Common myeloid progenitor, CD34-positive (primary cell): ENCODE measurements around the gene CCDC102A.

ENCODE experiments used
- CTCF ChIA-PET: fragments of 350-600 bp; sonication (Branson Sonifier 250); formaldehyde crosslinking; loops from one replicate; lab custom pipeline; 2021; ENCODE audit warnings: antibody characterized with exemption; lab: Charles Lee
- POLR2A ChIA-PET: fragments of 350-600 bp; sonication (Branson Sonifier 250); formaldehyde crosslinking; loops from one replicate; lab custom pipeline; 2021; ENCODE audit warnings: antibody characterized with exemption; lab: Charles Lee
- DNase-seq, 3 donors: peaks; one replicate each; pipeline versions ENCODE4 v3.0.0 to v3.0.0-alpha.2; 2013
- H3K27ac ChIP-seq, 2 experiments: 1 replicate in 1 of 2; 2 replicates in 1 of 2; pipeline ENCODE4 v1.7.0; 2013; ENCODE audit warnings: inconsistent platforms in 2 of 2, low read length in 2 of 2, mild to moderate bottlenecking in 2 of 2, low read depth in 1 of 2, moderate library complexity in 1 of 2; ENCODE audit not compliant: severe bottlenecking in 2 of 2, insufficient read depth in 1 of 2, poor library complexity in 1 of 2
- H3K27me3 ChIP-seq, 5 experiments: replicated peaks in 2 of 5; 1 replicate in 3 of 5; 2 replicates in 2 of 5; pipeline versions ENCODE4 v1.6.1 to v1.7.0; 2013; ENCODE audit warnings: low read length in 4 of 5, mild to moderate bottlenecking in 2 of 5, moderate library complexity in 2 of 5, inconsistent platforms in 1 of 5; ENCODE audit not compliant: insufficient read depth in 5 of 5, control insufficient read depth in 4 of 5
- H3K36me3 ChIP-seq, 4 experiments: 1 replicate in 2 of 4; 2 replicates in 2 of 4; pipeline versions ENCODE4 v1.6.1 to v1.7.0; 2013; ENCODE audit warnings: low read length in 3 of 4, control low read depth in 1 of 4, mild to moderate bottlenecking in 1 of 4; ENCODE audit not compliant: control insufficient read depth in 4 of 4, insufficient read depth in 4 of 4
- H3K4me1 ChIP-seq, 4 experiments: 1 replicate in 3 of 4; 2 replicates in 1 of 4; pipeline versions ENCODE4 v1.6.1 to v1.7.1; 2013; ENCODE audit warnings: low read length in 3 of 4, mild to moderate bottlenecking in 3 of 4, control low read depth in 1 of 4, inconsistent platforms in 1 of 4, moderate library complexity in 1 of 4; ENCODE audit not compliant: control insufficient read depth in 4 of 4, insufficient read depth in 4 of 4; ENCODE audit errors: control extremely low read depth in 1 of 4
- H3K4me3 ChIP-seq, 7 experiments: 1 replicate in 4 of 7; 2 replicates in 3 of 7; pipeline versions ENCODE4 v1.5.1 to v1.7.0; 2013; ENCODE audit warnings: mild to moderate bottlenecking in 7 of 7, low read length in 6 of 7, moderate library complexity in 6 of 7, inconsistent platforms in 2 of 7, low read depth in 2 of 7, control low read depth in 1 of 7; ENCODE audit not compliant: insufficient read depth in 4 of 7, control insufficient read depth in 1 of 7; ENCODE audit errors: extremely low read depth in 1 of 7
- H3K9me3 ChIP-seq, 5 experiments: 1 replicate in 4 of 5; 2 replicates in 1 of 5; pipeline versions ENCODE4 v1.6.1 to v1.7.1; 2013; ENCODE audit warnings: low read length in 4 of 5, mild to moderate bottlenecking in 2 of 5, inconsistent platforms in 1 of 5, low read depth in 1 of 5, moderate library complexity in 1 of 5; ENCODE audit not compliant: control insufficient read depth in 4 of 5, insufficient read depth in 2 of 5; ENCODE audit errors: control extremely low read depth in 1 of 5
- WGBS: methylation state at CpG from one replicate; pipeline ENCODE4 v1.1.5; 2013; ENCODE audit not compliant: insufficient coverage; 5-methylcytosine and 5-hydroxymethylcytosine counted together

CCDC102A gene

DNA sequence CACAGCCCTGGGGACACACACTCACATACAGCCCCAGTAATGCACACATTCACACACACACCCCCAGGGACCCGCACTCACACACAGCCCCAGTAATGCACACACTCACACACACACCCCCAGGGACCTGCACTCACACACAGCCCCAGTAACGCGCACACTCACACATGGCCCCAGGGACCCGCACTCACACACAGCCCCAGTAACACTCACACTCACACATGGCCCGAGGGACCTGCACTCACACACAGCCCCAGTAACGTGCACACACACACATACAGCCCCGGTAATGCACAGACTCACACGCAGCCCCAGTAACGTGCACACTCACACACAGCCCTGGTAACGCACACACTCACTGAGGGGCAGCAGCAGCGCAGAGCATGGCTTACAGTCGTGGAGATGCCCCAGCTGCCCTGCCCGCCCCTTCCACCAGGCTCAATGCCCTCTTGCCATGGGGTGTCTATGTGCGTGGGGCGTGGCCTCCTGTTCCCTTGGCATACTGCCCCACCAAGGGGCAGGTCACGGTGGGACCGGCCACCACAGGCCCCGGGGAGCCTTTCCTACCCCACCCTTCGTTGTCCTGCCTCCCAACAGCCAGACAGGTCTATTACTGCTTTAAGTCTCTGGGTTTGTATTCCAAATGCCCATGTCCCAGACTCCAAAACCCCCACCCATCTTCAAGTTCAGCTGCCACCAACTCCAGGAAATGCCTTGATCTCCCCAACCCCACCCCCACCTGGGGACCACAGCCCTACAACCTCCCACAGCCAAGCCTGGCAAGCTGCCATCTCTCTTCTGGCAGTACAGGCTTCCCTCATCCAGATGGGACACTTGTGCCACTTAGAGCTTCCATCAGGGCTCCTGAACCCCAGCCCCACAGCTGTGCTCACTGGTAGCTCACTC, 2.7 kb downstream of the CCDC102A start:
- peak overlapping the region in 4 of 7 experiments; percentile 4 to 63 (median 10) for H3K4me3 ChIP-seq
- CTCF ChIA-PET = interaction anchor here (0.9 to 2.2 kb wide), 5 partner anchors 9 to 59 kb away, joined by 3 to 6 read pairs (median 5); partner anchors contain the start of gene ADGRG5
- WGBS = 21% methylated on average over 14 of the region's 19 CpGs

DNA sequence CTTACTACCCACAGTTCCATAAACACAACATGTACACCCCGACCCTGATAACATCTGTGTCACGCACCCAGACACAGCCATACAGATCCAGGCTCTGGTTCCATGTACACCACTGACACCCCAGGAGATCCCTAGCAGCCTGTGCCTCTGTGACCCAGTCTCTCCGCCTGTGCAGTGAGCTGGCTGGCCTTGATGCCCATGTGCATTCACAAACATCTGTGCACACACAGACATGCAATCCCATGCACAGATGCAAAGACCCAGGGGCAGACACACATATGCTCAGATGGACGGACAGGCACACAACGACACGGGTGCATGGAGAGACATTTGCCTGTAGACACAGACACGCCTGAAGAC, 4.1 kb downstream of the CCDC102A start:
- Histone ChIP-seq H3K27ac (no peak overlapping the region), H3K4me1 (peaks cover 5 to 77% (median 75%) of the 10 kb centered on the region in 4 experiments), H3K36me3 (peaks cover 0 to 9% (median 3%) of the 10 kb centered on the region in 4 experiments), H3K9me3 (no peaks in the 10 kb centered on the region), H3K27me3 (no peaks in the 10 kb centered on the region), H3K4me3 (peak overlapping the region in 3 of 7 experiments; percentile 5 to 63 (median 32))
- DNase-seq = no peak
- CTCF ChIA-PET = interaction anchor here (1.0 to 1.6 kb wide), 4 partner anchors 12 to 27 kb away, joined by 3 to 6 read pairs (median 4); no protein-coding TSS in a partner anchor
- POLR2A ChIA-PET = interaction anchor here (1.7 kb wide), 1 partner anchor 10 kb away, joined by 4 read pairs; the partner anchor contains the start of gene ADGRG5
- 80% methylated on average over 7 of the region's 7 CpGs for WGBS

More for the DNA sequence above, 2.7 kb downstream of the CCDC102A start:
- POLR2A ChIA-PET = interaction anchor here (1.2 kb wide), 1 partner anchor 47 kb away, joined by 3 read pairs; no protein-coding TSS in a partner anchor
- DNase-seq = peak in 2 of 3 donors; percentile 61 to 66
- Histone ChIP-seq H3K36me3 (no peaks in the 10 kb centered on the region), H3K9me3 (no peaks in the 10 kb centered on the region), H3K27ac (peak overlapping the region in 1 of 2 experiments; percentile 52), H3K4me1 (peaks cover 8 to 91% (median 89%) of the 10 kb centered on the region in 4 experiments), H3K27me3 (no peaks in the 10 kb centered on the region)

DNA sequence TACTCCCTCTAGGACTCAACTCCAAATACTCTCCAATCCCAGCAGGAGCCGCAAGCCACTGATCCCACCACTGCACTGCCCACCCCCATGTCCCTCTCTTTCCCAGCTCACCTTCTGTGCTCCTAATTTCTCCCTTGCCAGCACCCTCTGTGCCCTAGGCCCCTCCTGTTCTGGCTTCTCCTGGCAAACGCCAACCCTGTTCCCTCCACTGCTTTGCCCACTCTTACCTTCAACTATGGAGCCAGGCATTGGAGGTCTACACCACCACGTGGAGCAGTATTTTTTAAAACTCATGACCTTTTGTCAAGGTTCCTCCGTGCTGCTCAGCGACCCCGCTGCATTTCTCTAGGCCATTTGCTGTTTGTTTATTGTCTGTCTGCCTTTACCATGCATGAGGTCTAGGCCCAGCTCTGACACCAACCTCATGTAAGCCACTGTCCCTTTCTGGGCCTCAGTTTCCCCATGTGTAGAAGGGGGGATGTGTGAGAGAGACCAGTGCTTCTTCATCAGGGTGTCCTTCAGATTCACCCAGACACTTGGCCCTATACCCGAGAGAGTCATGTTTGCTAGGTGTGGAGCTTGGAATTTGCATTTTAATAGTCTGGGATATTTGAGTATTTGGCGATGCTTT, 4.6 kb downstream of the CCDC102A start:
- ChIA-PET CTCF (interaction anchor here (0.9 to 1.6 kb wide), 6 partner anchors 9 to 72 kb away, joined by 3 to 6 read pairs (median 4); no protein-coding TSS in a partner anchor), POLR2A (interaction anchor here (0.9 to 1.7 kb wide), 2 partner anchors 11 to 15 kb away, joined by 3 to 4 read pairs; partner anchors contain the start of gene ADGRG5)
- Histone ChIP-seq H3K27ac (no peak overlapping the region), H3K4me3 (no peak overlapping the region), H3K9me3 (no peaks in the 10 kb centered on the region), H3K36me3 (peaks cover 0 to 10% (median 3%) of the 10 kb centered on the region in 4 experiments), H3K4me1 (peaks cover 3 to 75% (median 73%) of the 10 kb centered on the region in 4 experiments), H3K27me3 (no peaks in the 10 kb centered on the region)
- no peak for DNase-seq
- WGBS = 91% methylated on average over 6 of the region's 8 CpGs

DNA sequence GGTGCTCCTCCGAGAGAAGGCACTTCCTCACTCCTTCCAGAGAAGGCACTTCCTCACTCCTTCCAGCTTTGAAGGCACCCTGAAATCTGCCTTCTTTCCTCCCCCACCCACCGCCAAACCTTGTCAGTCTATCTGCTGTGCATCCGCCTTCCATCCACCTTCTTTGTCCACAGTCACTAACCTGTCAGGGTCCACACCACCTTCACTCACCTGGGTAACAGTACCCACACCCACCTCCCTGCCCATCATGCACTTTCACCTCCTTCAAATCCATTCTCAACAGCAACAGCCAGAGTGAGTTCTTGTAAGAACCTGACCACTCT, 5.2 kb downstream of the CCDC102A start:
- POLR2A ChIA-PET = interaction anchor here (0.7 to 1.7 kb wide), 3 partner anchors 11 to 66 kb away, joined by 3 to 4 read pairs (median 4); partner anchors contain the start of gene ADGRG5
- WGBS = 83% methylated on average over 3 of the region's 3 CpGs
- no peaks in the 10 kb centered on the region for H3K27me3 ChIP-seq
- no peak for DNase-seq
- CTCF ChIA-PET = interaction anchor here (0.9 to 1.7 kb wide), 5 partner anchors 9 to 71 kb away, joined by 3 to 9 read pairs (median 4); no protein-coding TSS in a partner anchor
- H3K4me3 ChIP-seq = no peak overlapping the region
- peaks cover 3 to 76% (median 75%) of the 10 kb centered on the region in 4 experiments for H3K4me1 ChIP-seq
- H3K9me3 ChIP-seq = no peaks in the 10 kb centered on the region
- peaks cover 0 to 12% (median 4%) of the 10 kb centered on the region in 4 experiments for H3K36me3 ChIP-seq
- no peak overlapping the region for H3K27ac ChIP-seq

DNA sequence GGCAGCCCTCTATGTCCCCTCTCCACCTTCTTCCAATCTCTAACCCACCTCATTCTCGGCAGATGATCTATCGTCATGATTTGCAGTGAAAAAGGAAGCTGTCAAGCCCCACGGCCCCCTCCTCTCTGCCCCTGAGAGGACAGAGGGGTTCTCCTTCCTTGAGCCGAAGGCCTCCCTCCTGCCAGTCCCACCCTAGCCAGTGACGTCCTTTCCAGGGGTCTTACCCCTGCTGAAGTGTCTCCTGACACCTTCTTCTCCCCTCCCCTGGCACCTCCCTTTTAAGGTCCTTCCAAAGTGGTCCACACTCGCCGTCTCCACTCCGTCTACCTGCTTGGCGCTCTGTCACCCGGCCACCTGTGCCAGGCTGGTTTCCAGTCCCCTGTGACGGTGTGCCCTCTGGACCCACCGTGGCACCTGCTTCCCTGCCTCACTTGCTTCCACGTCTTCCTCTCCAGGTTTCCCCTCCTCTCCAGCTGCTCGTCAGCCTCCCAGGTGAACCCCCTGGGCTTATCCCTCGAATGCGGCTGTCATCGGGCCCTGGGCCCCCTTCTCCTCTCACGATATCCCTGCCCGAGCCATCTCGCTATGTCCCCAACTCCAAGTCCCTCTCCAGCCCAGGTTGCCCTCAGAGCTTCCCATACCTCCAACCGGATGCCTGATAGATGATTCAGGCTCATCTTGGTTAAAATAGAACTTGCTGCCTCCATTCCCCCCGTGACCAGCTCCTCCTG, 5.7 kb downstream of the CCDC102A start:
- peaks cover 3 to 78% (median 75%) of the 10 kb centered on the region in 4 experiments for H3K4me1 ChIP-seq
- H3K4me3 ChIP-seq = peak overlapping the region in 3 of 7 experiments; percentile 11 to 56 (median 16)
- peaks cover 0 to 12% (median 5%) of the 10 kb centered on the region in 4 experiments for H3K36me3 ChIP-seq
- peak overlapping the region; percentile 50 to 61 for H3K27ac ChIP-seq
- H3K27me3 ChIP-seq = no peaks in the 10 kb centered on the region
- CTCF ChIA-PET = interaction anchor here (0.9 to 1.7 kb wide), 6 partner anchors 8 to 118 kb away, joined by 3 to 9 read pairs (median 4); no protein-coding TSS in a partner anchor
- 56% methylated on average over 22 of the region's 22 CpGs for WGBS
- POLR2A ChIA-PET = interaction anchor here (0.7 to 1.7 kb wide), 4 partner anchors 12 to 66 kb away, joined by 3 to 5 read pairs (median 4); partner anchors contain the start of gene ADGRG5
- DNase-seq = peak in 1 of 3 donors; percentile 38
- no peaks in the 10 kb centered on the region for H3K9me3 ChIP-seq

DNA sequence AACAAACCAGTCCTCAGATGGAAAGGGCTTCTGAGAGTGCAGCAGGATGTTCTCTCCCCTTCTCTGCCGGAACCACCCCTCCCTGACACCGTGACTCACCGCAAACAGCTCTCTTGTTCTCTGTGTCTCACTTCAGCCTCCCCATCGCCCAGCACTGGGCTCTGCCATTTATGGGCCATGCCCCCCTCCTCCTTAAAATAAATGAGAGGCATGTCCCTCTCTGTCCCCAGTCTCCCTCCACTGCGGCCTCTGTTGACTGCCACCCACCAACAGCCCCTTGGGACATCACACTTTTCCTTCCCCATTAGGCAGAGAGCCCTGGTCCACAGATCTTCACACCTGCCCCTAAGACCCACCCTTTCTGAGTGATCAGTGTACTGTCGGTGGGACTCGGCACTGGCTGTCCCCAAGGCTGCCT, 6.3 kb downstream of the CCDC102A start:
- no peaks in the 10 kb centered on the region for H3K9me3 ChIP-seq
- H3K27me3 ChIP-seq = no peaks in the 10 kb centered on the region
- ChIA-PET CTCF (interaction anchor here (0.7 to 1.7 kb wide), 6 partner anchors 8 to 119 kb away, joined by 3 to 9 read pairs (median 4); no protein-coding TSS in a partner anchor), POLR2A (interaction anchor here (0.7 to 1.4 kb wide), 2 partner anchors 11 to 14 kb away, joined by 3 to 5 read pairs; no protein-coding TSS in a partner anchor)
- H3K27ac ChIP-seq = peak overlapping the region; percentile 50 to 61
- peak overlapping the region in 4 of 7 experiments; percentile 11 to 56 (median 24) for H3K4me3 ChIP-seq
- H3K36me3 ChIP-seq = peaks cover 0 to 12% (median 5%) of the 10 kb centered on the region in 4 experiments
- peaks cover 3 to 72% (median 70%) of the 10 kb centered on the region in 4 experiments for H3K4me1 ChIP-seq
- 0% methylated on average over 7 of the region's 7 CpGs for WGBS
- peak; percentile 74 to 94 (median 91) for DNase-seq
